Loucy (cell line): ENCODE measurements around the gene NMT2.

Experiments
- H2AFZ ChIP-seq: fragments of 200-600 bp; sonication (generic); 2 replicates; pipeline ENCODE4 v1.6.0; 2016; ENCODE audit warnings: antibody characterized with exemption, mild to moderate bottlenecking, low read length, moderate library complexity
- H3F3A ChIP-seq: fragments of 200-600 bp; 2 replicates; pipeline ENCODE4 v1.6.0; 2016; ENCODE audit warnings: antibody characterized with exemption, low read depth, mild to moderate bottlenecking
- H3K27me3 ChIP-seq: fragments of 200-600 bp; sonication (generic); 2 replicates; pipeline ENCODE4 v1.6.1; 2014; ENCODE audit warnings: low read length, mild to moderate bottlenecking; ENCODE audit not compliant: insufficient read depth, poor library complexity, severe bottlenecking
- H3K36me3 ChIP-seq: fragments of 200-600 bp; sonication (generic); 2 replicates; pipeline ENCODE4 v1.6.1; 2016; ENCODE audit warnings: low read length; ENCODE audit not compliant: insufficient read depth
- H3K4me1 ChIP-seq: fragments of 200-600 bp; sonication (generic); 2 replicates; pipeline ENCODE4 v1.5.1; 2014; ENCODE audit warnings: low read length, mild to moderate bottlenecking; ENCODE audit not compliant: insufficient read depth, poor library complexity, severe bottlenecking
- H3K4me2 ChIP-seq: fragments of 200-600 bp; sonication (generic); 2 replicates; pipeline ENCODE4 v1.6.0; 2014; ENCODE audit warnings: antibody characterized with exemption, low read length, low read depth, mild to moderate bottlenecking; ENCODE audit not compliant: poor library complexity, severe bottlenecking
- H3K4me3 ChIP-seq: fragments of 200-600 bp; sonication (generic); 2 replicates; pipeline ENCODE4 v1.5.1; 2014; ENCODE audit warnings: low read length, mild to moderate bottlenecking, mixed read lengths; ENCODE audit not compliant: poor library complexity, severe bottlenecking
- H3K79me2 ChIP-seq: fragments of 200-600 bp; sonication (generic); 2 replicates; pipeline ENCODE4 v1.6.1; 2014; ENCODE audit warnings: low read length; ENCODE audit not compliant: insufficient read depth
- H3K9ac ChIP-seq: fragments of 200-600 bp; sonication (generic); 2 replicates; pipeline ENCODE4 v1.6.0; 2014; ENCODE audit warnings: mild to moderate bottlenecking, low read depth, low read length, moderate library complexity; ENCODE audit not compliant: poor library complexity, severe bottlenecking
- H3K9me2 ChIP-seq: fragments of 200-600 bp; sonication (generic); replicated peaks from 2 replicates; pipeline ENCODE4 v1.6.1; 2016; ENCODE audit warnings: low read depth, low read length, mixed read lengths
- H3K9me3 ChIP-seq: fragments of 200-600 bp; sonication (generic); 2 replicates; pipeline ENCODE4 v1.6.1; 2014; ENCODE audit warnings: mild to moderate bottlenecking, antibody characterized with exemption, low read length, low read depth; ENCODE audit not compliant: insufficient read depth
- H4K20me1 ChIP-seq: fragments of 200-600 bp; sonication (generic); 2 replicates; pipeline ENCODE4 v1.6.0; 2014; ENCODE audit warnings: antibody characterized with exemption, low read length, mild to moderate bottlenecking; ENCODE audit not compliant: insufficient read depth, poor library complexity, severe bottlenecking
- EZH2phosphoT487 ChIP-seq: fragments of 200-600 bp; IDR thresholded peaks from 2 replicates; pipeline ENCODE4 v1.6.1; 2018; ENCODE audit warnings: antibody characterized with exemption, mild to moderate bottlenecking, moderate library complexity, borderline replicate concordance
- TF ChIP-seq, protein P1 (sequence below): fragments of 200-600 bp; sonication (generic); conservative IDR thresholded peaks from 2 replicates; pipeline ENCODE4 v1.5.1; 2014; ENCODE audit warnings: mild to moderate bottlenecking, antibody characterized with exemption, low read length

Gene NMT2

GRCh38 chr10:15088428-15089261, 79.8 kb downstream of the NMT2 start, which contains the start of gene ACBD7:
Gene ACBD7, minus strand, starts transcription at chr10:15088776. Its CDS starts 48 bp downstream, at chr10:15088728.
- Histone ChIP-seq H3K4me2 (peak within 1 kb of the TSS; percentile 81), H3K9ac (peak within 1 kb of the TSS; percentile 77)
- TF ChIP-seq, protein P1, sequence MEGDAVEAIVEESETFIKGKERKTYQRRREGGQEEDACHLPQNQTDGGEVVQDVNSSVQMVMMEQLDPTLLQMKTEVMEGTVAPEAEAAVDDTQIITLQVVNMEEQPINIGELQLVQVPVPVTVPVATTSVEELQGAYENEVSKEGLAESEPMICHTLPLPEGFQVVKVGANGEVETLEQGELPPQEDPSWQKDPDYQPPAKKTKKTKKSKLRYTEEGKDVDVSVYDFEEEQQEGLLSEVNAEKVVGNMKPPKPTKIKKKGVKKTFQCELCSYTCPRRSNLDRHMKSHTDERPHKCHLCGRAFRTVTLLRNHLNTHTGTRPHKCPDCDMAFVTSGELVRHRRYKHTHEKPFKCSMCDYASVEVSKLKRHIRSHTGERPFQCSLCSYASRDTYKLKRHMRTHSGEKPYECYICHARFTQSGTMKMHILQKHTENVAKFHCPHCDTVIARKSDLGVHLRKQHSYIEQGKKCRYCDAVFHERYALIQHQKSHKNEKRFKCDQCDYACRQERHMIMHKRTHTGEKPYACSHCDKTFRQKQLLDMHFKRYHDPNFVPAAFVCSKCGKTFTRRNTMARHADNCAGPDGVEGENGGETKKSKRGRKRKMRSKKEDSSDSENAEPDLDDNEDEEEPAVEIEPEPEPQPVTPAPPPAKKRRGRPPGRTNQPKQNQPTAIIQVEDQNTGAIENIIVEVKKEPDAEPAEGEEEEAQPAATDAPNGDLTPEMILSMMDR, result 0 out of 2 replicates have a peak, but pooled peaks have one; percentile 10
- no peak for TF ChIP-seq EZH2phosphoT487

GRCh38 chr10:15084502-15084922, 84.0 kb downstream of the NMT2 start:
- H4K20me1 ChIP-seq, result no peaks in the 10 kb centered on the region
- 0 out of 2 replicates have a peak, but pooled peaks cover 2% of the 10 kb centered on the region for H3F3A ChIP-seq
- peak overlapping the region; percentile 72 for H3K4me3 ChIP-seq
- no peaks in the 10 kb centered on the region for H3K36me3 ChIP-seq
- peak overlapping the region; percentile 68 for H2AFZ ChIP-seq
- no peaks in the 10 kb centered on the region for H3K27me3 ChIP-seq
- H3K79me2 ChIP-seq, result peaks cover 44% of the 10 kb centered on the region
- TF ChIP-seq EZH2phosphoT487, result no peak
- TF ChIP-seq, protein P1, result 0 out of 2 replicates have a peak, but pooled peaks have one; percentile 20
- H3K4me2 ChIP-seq, result peak overlapping the region; percentile 92
- peaks cover 36% of the 10 kb centered on the region for H3K4me1 ChIP-seq
- no peaks in the 10 kb centered on the region for H3K9me3 ChIP-seq
- peak overlapping the region; percentile 46 for H3K9ac ChIP-seq
- H3K9me2 ChIP-seq, result no peaks in the 10 kb centered on the region

More at GRCh38 chr10:15088428-15089261, 79.8 kb downstream of the NMT2 start, which contains the start of gene ACBD7:
- Histone ChIP-seq H3K4me1 (peaks cover 36% of the 10 kb centered on the region), H3K9me2 (no peaks in the 10 kb centered on the region), H3K36me3 (no peaks in the 10 kb centered on the region), H3K79me2 (peaks cover 32% of the 10 kb centered on the region), H3K27me3 (no peaks in the 10 kb centered on the region), H3F3A (0 out of 2 replicates have a peak, but pooled peaks cover 2% of the 10 kb centered on the region), H2AFZ (peak within 1 kb of the TSS; percentile 89), H4K20me1 (no peaks in the 10 kb centered on the region), H3K9me3 (no peaks in the 10 kb centered on the region), H3K4me3 (peak within 1 kb of the TSS; percentile 82)

DNA sequence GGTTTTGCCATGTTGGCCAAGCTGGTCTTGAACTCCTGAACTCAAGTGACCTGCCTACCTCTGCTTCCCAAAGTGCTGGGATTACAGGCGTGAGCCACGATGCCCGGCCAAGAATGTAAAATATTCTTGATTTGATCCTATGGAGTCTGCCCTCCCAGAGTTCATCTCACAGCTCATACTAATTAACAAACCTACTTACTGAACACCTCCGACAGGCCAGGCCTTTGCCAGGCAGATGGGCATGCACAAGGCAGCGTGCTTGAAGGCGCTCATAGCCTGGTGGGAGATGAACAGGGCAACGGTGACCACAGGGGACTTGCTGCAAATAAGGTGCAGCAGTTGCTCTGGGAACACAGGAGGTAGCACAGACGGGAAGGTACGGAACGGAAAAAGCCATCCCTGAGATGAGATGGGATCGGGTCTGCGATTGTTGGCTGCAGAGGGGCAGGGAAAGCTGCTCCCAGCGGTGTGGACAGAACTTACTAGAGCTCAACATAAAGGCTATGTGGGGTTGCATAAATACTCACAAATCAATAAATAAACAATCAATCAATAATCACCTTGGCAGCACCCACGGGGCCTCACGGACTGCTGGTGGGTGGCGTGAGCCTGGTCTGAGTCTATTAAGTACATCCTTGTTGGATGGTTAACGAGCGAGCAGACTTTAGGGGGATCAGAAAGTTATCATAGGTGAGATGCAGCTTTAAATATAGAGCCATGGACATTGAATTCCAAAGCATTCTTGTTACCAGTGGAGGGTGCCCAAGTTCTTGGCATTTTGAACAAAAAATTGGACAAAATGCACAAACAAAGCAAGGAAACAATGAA, 84.6 kb downstream of the NMT2 start:
- H3K36me3 ChIP-seq, result no peaks in the 10 kb centered on the region
- no peaks in the 10 kb centered on the region for H3K9me2 ChIP-seq
- TF ChIP-seq EZH2phosphoT487, result no peak
- TF ChIP-seq, protein P1, result no peak; the same call in 1 of the 2 replicates
- H3K9ac ChIP-seq, result peak overlapping the region; percentile 19
- no peaks in the 10 kb centered on the region for H3K9me3 ChIP-seq
- H3K4me3 ChIP-seq, result peak overlapping the region; percentile 72
- no peaks in the 10 kb centered on the region for H3K27me3 ChIP-seq
- peaks cover 36% of the 10 kb centered on the region for H3K4me1 ChIP-seq
- 0 out of 2 replicates have a peak, but pooled peaks cover 2% of the 10 kb centered on the region for H3F3A ChIP-seq
- H3K79me2 ChIP-seq, result peaks cover 44% of the 10 kb centered on the region
- no peaks in the 10 kb centered on the region for H4K20me1 ChIP-seq
- H2AFZ ChIP-seq, result peak overlapping the region; percentile 68
- peak overlapping the region; percentile 92 for H3K4me2 ChIP-seq
